RWPE1 (cell line): ENCODE measurements around the gene PCDHGB4.
A peak's percentile ranks its signal among the peaks of the same experiment; 100 is the strongest.
"Not testable (repeated sequence)": the region's sequence is repeated elsewhere in the genome, so short reads cannot be mapped to it uniquely, and the experiment has no call there.

Experiments
- CTCF ChIA-PET: fragments of 350-600 bp; sonication (Branson Sonifier 250); formaldehyde crosslinking; extraction: SDS; loops from one replicate; lab custom pipeline; 2021; lab: Yijun Ruan, JAX
- POLR2A ChIA-PET: fragments of 400-600 bp; formaldehyde crosslinking; extraction: SDS; loops from one replicate; lab custom pipeline; 2020; ENCODE audit warnings: antibody characterized with exemption; ENCODE audit not compliant: low non-redundant PET; lab: Yijun Ruan, JAX
- DNase-seq: peaks from one replicate; pipeline ENCODE4 v3.0.0; 2012; ENCODE audit warnings: low spot score
- H3K27ac ChIP-seq: fragments of 450-650 bp; 2 replicates; pipeline ENCODE4 v1.5.1; 2017
- TF ChIP-seq, protein P1 (sequence below): fragments of 450-650 bp; conservative IDR thresholded peaks from 2 replicates; pipeline ENCODE4 v1.5.1; 2017; ENCODE audit warnings: low read depth, mild to moderate bottlenecking

Gene PCDHGB4

DNA sequence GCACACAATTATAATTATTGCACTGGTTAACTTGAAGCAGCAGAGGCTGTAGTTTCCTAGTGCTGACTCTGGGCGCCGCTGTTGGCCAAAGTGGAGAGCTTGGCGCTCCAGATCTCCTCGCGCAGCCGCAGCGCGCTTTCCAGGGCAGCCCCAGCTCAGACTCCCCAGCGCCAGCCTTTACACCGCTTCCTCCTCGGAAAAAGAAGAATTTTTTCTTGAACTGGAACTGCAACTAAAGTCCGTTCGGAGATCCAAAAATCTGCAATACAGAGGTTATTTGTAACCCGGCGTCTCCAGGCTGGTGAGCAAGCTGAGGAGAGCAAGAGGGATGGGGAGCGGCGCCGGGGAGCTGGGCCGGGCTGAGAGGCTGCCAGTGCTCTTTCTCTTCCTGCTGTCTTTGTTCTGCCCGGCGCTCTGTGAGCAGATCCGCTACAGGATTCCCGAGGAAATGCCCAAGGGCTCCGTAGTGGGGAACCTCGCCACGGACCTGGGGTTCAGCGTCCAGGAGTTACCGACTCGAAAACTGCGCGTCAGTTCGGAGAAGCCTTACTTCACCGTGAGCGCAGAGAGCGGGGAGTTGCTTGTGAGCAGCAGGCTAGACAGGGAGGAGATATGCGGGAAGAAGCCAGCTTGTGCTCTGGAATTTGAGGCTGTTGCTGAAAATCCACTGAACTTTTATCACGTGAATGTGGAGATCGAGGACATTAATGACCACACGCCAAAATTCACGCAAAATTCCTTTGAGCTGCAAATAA, at the start of gene PCDHGB4:
Gene PCDHGB4 (plus strand): TSS at position 142 of the 755 bp plus-strand sequence. CDS start 187 bp downstream, at position 329.
- POLR2A ChIA-PET, DNase-seq: not testable (repeated sequence)
- CTCF ChIA-PET = interaction anchor here (0.6 to 2.0 kb wide), 6 partner anchors 10 to 1799 kb away, joined by 3 to 9 read pairs (median 4); partner anchors contain the start of gene PCDHGB5

GRCh38 chr5:141338538-141339306, 48.8 kb upstream of the PCDHGB4 start, which contains the start of gene PCDHGA2:
Gene PCDHGA2, plus strand, starts transcription at chr5:141338760.
- TF ChIP-seq, protein P1, sequence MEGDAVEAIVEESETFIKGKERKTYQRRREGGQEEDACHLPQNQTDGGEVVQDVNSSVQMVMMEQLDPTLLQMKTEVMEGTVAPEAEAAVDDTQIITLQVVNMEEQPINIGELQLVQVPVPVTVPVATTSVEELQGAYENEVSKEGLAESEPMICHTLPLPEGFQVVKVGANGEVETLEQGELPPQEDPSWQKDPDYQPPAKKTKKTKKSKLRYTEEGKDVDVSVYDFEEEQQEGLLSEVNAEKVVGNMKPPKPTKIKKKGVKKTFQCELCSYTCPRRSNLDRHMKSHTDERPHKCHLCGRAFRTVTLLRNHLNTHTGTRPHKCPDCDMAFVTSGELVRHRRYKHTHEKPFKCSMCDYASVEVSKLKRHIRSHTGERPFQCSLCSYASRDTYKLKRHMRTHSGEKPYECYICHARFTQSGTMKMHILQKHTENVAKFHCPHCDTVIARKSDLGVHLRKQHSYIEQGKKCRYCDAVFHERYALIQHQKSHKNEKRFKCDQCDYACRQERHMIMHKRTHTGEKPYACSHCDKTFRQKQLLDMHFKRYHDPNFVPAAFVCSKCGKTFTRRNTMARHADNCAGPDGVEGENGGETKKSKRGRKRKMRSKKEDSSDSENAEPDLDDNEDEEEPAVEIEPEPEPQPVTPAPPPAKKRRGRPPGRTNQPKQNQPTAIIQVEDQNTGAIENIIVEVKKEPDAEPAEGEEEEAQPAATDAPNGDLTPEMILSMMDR = peak; percentile 56
- ChIA-PET CTCF (interaction anchor here (0.5 to 1.9 kb wide), 14 partner anchors 8 to 635 kb away, joined by 3 to 9 read pairs (median 4); partner anchors contain the start of genes PCDHB11, PCDHB14, PCDHGA1 and PCDHGB1), POLR2A (no interaction called here)
- H3K27ac ChIP-seq = no peak within 1 kb of the TSS
- no peak for DNase-seq

More for the DNA sequence above, at the start of gene PCDHGB4:
- TF ChIP-seq, protein P1 = peak; percentile 69
- H3K27ac ChIP-seq = not testable (repeated sequence)

GRCh38 chr5:141340781-141341354, 46.6 kb upstream of the PCDHGB4 start:
- POLR2A ChIA-PET, H3K27ac ChIP-seq, DNase-seq, CTCF ChIA-PET: not testable (repeated sequence)

GRCh38 chr5:141342773-141343172, 44.7 kb upstream of the PCDHGB4 start:
- CTCF ChIA-PET = interaction anchor here (0.6 to 1.6 kb wide), 3 partner anchors 23 to 674 kb away, joined by 3 to 4 read pairs (median 4); partner anchors contain the start of gene PCDHB11
- DNase-seq = no peak
- TF ChIP-seq, protein P1 = no peak
- POLR2A ChIA-PET = no interaction called here
- H3K27ac ChIP-seq = no peak overlapping the region

DNA sequence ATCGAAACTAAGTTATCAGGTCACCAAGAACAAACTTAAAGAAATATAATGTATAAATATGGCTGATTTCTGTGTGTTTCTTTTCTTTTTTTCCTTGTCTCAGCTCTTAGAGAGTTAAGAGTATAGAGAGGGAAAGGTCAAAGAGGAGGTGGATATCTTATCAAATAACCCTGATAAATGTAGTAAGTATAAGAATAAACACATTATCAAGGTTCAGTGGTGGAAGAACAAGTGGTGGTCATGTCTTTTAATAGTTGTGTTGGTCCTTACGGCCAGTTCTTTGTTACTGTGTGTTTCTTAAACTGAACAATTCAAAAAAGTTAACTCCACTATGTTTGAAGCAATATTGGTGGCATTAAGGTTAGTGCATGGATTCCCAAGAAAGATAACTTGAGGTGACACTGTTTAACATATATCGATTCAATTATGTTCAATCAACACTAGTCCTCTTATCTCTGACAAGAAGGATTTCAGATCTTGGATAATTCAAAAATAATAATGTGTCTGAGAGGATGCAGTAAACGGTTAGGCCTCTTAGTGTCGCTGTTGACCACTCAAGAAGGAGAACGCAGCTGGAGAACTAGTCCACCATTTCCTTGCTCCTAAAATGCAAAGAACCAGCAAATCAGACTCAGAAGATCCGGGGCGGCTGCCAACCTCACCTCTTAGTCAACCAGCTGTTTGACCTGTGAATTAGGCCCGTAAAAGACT, 44.1 kb upstream of the PCDHGB4 start, which contains the start of gene PCDHGA3:
Gene PCDHGA3 (plus strand): TSS at position 588 of the 711 bp plus-strand sequence. CDS start 205 bp downstream, outside the sequence.
- H3K27ac ChIP-seq = no peak within 1 kb of the TSS
- TF ChIP-seq, protein P1 = peak; percentile 24; the same call in 1 of the 2 replicates
- DNase-seq = no peak
- ChIA-PET CTCF (interaction anchor here (0.6 to 1.6 kb wide), 6 partner anchors 11 to 191 kb away, joined by 3 to 8 read pairs (median 4); partner anchors contain the start of genes PCDHB11, PCDHGA4 and PCDHGB7), POLR2A (no interaction called here)

GRCh38 chr5:141343953-141344463, 43.5 kb upstream of the PCDHGB4 start:
- H3K27ac ChIP-seq = no peak overlapping the region
- POLR2A ChIA-PET = no interaction called here
- CTCF ChIA-PET = interaction anchor here (0.7 to 1.6 kb wide), 5 partner anchors 11 to 191 kb away, joined by 3 to 8 read pairs (median 4); partner anchors contain the start of genes PCDHGA4 and PCDHGB7
- no peak for DNase-seq
- TF ChIP-seq, protein P1 = no peak
